Breast epithelium (tissue), 3 donors: Measurements from ENCODE around the gene RAI1.
A peak's percentile ranks its signal among the peaks of the same experiment; 100 is the strongest.

Source experiments
- POLR2A ChIP-seq: fragments of 450-650 bp; IDR thresholded peaks from one replicate; pipeline ENCODE4 v1.6.1; 2016; ENCODE audit warnings: antibody characterized with exemption, mild to moderate bottlenecking, moderate library complexity
- POLR2AphosphoS5 ChIP-seq, 3 donors: sonication (generic); formaldehyde crosslinking; IDR thresholded peaks; one replicate each; pipeline ENCODE4 v1.6.1; 2017; ENCODE audit warnings: antibody characterized with exemption in 3 of 3
- TF ChIP-seq, protein P1 (sequence below), 3 donors: fragments of 450-650 bp; IDR thresholded peaks; one replicate each; pipeline ENCODE4 v1.5.1; 2016 to 2017; ENCODE audit warnings: antibody characterized with exemption in 3 of 3, mild to moderate bottlenecking in 3 of 3, moderate library complexity in 3 of 3

DNA sequence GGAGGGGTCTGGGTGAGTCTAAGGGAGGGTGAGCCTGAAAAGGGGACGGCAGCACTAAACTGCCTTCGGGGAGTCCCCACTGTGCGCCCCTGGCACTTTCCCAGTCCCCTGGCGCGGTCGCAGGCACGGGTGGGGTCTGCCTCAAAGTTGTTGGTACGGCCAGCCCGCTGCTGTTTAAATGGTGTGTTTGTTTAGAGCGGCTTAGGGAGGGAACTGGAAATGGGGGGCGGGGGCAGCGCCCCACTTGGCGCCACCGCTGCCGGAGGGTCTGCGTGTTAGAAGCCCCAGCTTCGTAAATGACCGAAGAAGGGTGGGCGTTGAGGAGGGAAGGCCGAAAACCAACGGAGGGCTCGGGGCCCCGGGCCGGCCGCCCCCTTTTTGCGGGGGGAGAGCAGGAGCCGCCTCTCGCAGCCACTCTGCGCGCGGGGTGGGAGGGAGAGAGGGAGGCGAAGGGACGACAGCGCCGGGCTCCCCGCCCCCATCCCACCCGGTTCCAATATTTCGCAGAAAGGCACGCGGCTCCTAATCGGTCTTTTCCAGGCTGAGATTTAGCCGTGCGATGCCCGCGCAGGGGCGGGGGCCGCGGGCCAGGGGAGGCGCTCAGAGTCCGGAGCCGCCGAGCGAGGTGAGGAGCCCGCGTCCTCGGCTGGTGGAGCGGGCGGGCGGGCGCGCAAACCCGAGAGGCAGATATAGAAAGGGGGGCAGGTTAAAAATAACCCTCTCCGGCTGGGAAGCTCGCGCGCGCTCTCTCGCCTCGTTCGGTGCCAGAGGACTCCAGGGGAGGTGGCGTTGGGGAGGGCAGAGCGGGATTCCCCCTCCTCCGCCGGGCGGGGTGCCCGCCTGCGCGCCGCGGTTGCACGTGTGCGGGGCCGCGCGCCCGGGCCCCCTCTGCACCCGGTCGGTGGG lies 100.6 kb downstream of the RAI1 start:
- TF ChIP-seq POLR2A (no peak), POLR2AphosphoS5 (IDR thresholded peaks at IDR 0.05) (peak in 1 of 3 donors; percentile 19)
- TF ChIP-seq, protein P1, sequence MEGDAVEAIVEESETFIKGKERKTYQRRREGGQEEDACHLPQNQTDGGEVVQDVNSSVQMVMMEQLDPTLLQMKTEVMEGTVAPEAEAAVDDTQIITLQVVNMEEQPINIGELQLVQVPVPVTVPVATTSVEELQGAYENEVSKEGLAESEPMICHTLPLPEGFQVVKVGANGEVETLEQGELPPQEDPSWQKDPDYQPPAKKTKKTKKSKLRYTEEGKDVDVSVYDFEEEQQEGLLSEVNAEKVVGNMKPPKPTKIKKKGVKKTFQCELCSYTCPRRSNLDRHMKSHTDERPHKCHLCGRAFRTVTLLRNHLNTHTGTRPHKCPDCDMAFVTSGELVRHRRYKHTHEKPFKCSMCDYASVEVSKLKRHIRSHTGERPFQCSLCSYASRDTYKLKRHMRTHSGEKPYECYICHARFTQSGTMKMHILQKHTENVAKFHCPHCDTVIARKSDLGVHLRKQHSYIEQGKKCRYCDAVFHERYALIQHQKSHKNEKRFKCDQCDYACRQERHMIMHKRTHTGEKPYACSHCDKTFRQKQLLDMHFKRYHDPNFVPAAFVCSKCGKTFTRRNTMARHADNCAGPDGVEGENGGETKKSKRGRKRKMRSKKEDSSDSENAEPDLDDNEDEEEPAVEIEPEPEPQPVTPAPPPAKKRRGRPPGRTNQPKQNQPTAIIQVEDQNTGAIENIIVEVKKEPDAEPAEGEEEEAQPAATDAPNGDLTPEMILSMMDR (IDR thresholded peaks at IDR 0.05): no peak
